Measurements from ENCODE around the gene SH3BP1.

Gene SH3BP1

DNA sequence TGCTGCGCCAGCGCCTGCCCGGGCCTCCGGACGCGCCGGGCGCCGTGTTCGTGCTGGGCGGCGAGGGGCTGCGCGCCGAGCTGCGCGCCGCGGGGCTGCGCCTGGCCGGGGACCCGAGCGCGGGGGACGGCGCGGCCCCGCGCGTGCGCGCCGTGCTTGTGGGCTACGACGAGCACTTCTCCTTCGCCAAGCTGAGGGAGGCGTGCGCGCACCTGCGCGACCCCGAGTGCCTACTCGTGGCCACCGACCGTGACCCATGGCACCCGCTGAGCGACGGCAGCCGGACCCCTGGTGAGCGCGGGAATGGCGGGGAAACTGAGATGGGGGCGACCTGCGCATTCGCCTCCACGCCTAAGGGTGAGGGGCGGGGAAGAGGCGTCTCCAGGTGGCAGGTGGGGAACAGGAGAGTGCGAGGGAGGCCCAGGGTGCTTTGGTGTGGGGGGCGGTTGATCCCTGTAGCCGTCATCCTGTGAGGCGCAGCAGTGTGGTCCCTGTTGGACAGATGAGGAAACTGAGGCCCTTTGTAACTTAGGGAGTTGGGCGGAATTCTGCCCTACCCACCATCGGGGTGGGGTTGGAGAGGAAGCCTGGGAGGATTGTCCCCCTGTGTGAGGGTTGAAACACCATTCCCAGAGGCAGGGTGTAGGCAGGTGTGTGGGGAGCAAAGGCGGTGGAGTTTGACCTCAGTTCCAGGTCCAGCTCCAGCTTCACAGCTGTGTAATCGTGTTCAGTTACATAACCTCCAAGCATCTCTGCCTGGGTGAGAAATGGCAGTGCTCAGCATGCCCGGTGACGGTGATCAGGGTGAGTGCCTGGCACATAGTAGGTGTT is 19.8 kb downstream of the SH3BP1 start:
- Histone ChIP-seq H3K27ac (ENCODE audit: low read length) (peak overlapping the region; percentile 80), H3K4me3 (ENCODE audit: low read length in 2 of 2) (peak overlapping the region; percentile 68 to 83), H3K27me3 (ENCODE audit: control insufficient read depth in 1 of 2, insufficient read depth in 2 of 2, low read length in 2 of 2) (no peaks in the 10 kb centered on the region), H3K36me3 (ENCODE audit: control insufficient read depth in 2 of 2, insufficient read depth in 2 of 2, low read length in 2 of 2) (no peaks in the 10 kb centered on the region), H3K4me1 (ENCODE audit: control insufficient read depth, insufficient read depth, low read length) (peaks cover 44% of the 10 kb centered on the region), H3K9ac (ENCODE audit: low read length in 2 of 2) (peak overlapping the region; percentile 64 to 78), H3K9me3 (ENCODE audit: control insufficient read depth in 2 of 2, low read length in 2 of 2) (no peaks in the 10 kb centered on the region)

DNA sequence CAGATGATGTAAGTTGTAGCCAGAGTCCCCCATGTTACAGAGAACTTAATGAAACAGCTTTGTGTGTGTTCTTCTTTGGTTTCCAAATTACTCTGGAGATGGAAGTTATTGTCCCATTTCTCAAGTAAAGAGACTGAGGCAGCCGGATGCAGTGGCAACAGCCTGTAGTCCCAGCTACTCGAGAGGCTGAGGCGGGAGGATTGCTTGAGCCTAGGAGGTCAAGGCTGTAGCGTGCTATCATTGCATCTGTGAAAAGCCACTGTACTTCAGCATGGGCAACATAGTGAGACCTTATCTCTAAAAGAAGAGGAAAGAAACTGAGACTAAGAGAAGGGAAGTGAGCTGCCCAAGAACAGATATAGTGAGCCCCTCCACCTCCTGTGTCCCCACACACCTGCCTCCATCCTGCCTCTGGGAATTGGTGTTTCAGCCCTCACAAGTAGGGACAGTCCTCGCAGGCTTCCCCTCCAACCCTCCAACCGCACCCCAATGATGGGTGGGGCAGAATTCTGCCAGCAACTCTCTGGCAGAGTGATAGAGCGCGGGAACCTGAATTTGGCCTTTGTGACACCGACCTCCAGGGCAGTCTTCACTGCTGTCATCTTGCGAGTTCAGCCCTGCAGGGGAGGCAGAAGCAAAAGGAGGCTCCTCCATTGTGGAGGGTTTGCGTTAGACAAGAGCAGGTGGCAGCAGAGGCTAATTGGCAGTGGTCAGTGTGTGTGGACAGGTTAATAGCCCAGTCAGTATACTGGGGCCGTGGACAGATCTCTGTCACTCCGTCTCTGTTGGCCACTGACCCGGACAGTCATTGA is 20.6 kb downstream of the SH3BP1 start:
- H3K36me3 ChIP-seq (ENCODE audit: control insufficient read depth in 2 of 2, insufficient read depth in 2 of 2, low read length in 2 of 2): no peaks in the 10 kb centered on the region
- peak overlapping the region; percentile 80 for H3K27ac ChIP-seq (ENCODE audit: low read length)
- H3K9me3 ChIP-seq (ENCODE audit: control insufficient read depth in 2 of 2, low read length in 2 of 2): no peaks in the 10 kb centered on the region
- no peaks in the 10 kb centered on the region for H3K27me3 ChIP-seq (ENCODE audit: control insufficient read depth in 1 of 2, insufficient read depth in 2 of 2, low read length in 2 of 2)
- peak overlapping the region; percentile 68 to 83 for H3K4me3 ChIP-seq (ENCODE audit: low read length in 2 of 2)
- peak overlapping the region; percentile 64 to 78 for H3K9ac ChIP-seq (ENCODE audit: low read length in 2 of 2)
- H3K4me1 ChIP-seq (ENCODE audit: control insufficient read depth, insufficient read depth, low read length): peaks cover 47% of the 10 kb centered on the region

DNA sequence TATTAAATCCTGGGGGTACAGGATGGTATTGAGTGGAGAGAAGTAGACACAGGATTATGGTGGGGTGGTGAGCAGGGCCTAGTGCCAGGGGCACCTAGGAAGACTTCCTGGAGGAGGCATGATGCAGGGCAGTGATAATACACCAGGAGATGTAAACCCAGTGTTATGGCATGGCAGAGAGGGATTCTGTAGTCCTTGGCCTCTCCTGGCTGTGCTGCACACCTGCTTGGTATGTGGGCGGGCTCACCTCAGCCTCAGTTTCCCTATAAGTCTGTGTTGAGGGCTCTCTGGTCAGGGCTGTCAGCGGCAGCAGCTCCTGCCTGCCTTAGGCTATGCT is 21.2 kb downstream of the SH3BP1 start:
- Histone ChIP-seq H3K27me3 (ENCODE audit: control insufficient read depth in 1 of 2, insufficient read depth in 2 of 2, low read length in 2 of 2) (no peaks in the 10 kb centered on the region), H3K4me3 (ENCODE audit: low read length in 2 of 2) (peak overlapping the region; percentile 18 to 83), H3K9ac (ENCODE audit: low read length in 2 of 2) (peak overlapping the region; percentile 51 to 64), H3K36me3 (ENCODE audit: control insufficient read depth in 2 of 2, insufficient read depth in 2 of 2, low read length in 2 of 2) (peaks cover under 1 to 4% of the 10 kb centered on the region in 2 donors), H3K27ac (ENCODE audit: low read length) (peak overlapping the region; percentile 80), H3K4me1 (ENCODE audit: control insufficient read depth, insufficient read depth, low read length) (peaks cover 51% of the 10 kb centered on the region), H3K9me3 (ENCODE audit: control insufficient read depth in 2 of 2, low read length in 2 of 2) (no peaks in the 10 kb centered on the region)

DNA sequence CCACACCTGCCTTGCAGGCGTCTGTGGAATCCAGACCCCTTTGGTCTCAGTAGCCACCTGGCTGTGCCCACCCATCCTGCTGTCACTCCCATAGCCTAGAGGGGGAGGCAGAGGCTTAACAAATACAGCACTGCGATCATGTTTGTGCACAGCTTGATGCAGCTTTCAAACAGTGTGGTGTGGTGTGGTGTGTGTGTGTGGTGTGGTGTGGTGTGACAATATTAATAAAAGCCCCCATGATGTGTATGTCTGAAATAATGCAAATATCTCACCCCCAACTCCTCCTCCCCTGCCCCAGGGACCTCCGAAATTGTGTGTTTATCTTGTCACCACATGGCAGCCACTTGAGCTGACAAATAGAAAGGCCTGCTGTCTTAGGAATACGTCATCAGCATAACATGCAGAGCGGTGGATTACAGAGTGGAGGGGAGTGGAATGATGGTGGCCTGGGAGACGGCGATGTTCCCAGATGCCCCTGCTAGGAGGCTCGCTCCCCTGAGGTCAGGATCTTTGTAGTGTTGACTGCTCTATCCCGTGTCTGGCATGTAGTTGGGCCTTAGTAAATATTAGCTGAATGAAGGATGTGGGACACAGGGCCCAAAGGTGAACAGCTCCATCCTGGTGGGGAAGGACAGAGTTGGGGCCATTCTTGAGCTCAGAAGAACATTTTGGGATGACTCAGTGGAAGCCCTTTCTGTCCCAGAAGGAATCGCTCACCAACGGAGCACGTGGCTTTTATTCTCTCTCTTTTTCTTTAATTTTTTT is 21.9 kb downstream of the SH3BP1 start:
- H3K4me3 ChIP-seq (ENCODE audit: low read length in 2 of 2): peak overlapping the region; percentile 34 to 35
- H3K36me3 ChIP-seq (ENCODE audit: control insufficient read depth in 2 of 2, insufficient read depth in 2 of 2, low read length in 2 of 2): peaks cover 6 to 11% of the 10 kb centered on the region in 2 donors
- peak overlapping the region; percentile 80 for H3K27ac ChIP-seq (ENCODE audit: low read length)
- H3K27me3 ChIP-seq (ENCODE audit: control insufficient read depth in 1 of 2, insufficient read depth in 2 of 2, low read length in 2 of 2): no peaks in the 10 kb centered on the region
- no peaks in the 10 kb centered on the region for H3K9me3 ChIP-seq (ENCODE audit: control insufficient read depth in 2 of 2, low read length in 2 of 2)
- peaks cover 51% of the 10 kb centered on the region for H3K4me1 ChIP-seq (ENCODE audit: control insufficient read depth, insufficient read depth, low read length)
- H3K9ac ChIP-seq (ENCODE audit: low read length in 2 of 2): peak overlapping the region; percentile 51 to 64

DNA sequence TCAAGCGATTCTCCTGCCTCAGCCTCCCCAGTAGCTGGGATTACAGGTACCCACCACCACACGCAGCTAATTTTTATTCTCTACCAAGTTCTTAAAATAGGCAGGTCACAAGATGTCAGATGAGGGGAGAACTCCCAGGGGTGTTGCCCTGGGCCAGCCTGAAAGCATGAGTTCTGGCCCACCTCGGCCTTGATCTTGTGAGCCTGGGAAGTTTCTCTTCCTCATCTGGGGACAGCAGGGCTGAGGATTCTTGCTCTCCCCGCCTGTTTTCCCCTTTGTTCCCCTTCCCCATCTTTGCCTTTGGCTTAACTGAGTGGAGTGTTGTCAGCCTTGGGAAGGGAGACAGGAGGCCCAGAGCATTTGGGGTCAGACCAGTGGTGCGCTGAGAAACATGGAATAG is 22.6 kb downstream of the SH3BP1 start:
- Histone ChIP-seq H3K27me3 (ENCODE audit: control insufficient read depth in 1 of 2, insufficient read depth in 2 of 2, low read length in 2 of 2) (no peaks in the 10 kb centered on the region), H3K9ac (ENCODE audit: low read length in 2 of 2) (peak overlapping the region in 1 of 2 donors; percentile 21), H3K4me1 (ENCODE audit: control insufficient read depth, insufficient read depth, low read length) (peaks cover 51% of the 10 kb centered on the region), H3K4me3 (ENCODE audit: low read length in 2 of 2) (no peak overlapping the region), H3K27ac (ENCODE audit: low read length) (peak overlapping the region; percentile 67), H3K9me3 (ENCODE audit: control insufficient read depth in 2 of 2, low read length in 2 of 2) (no peaks in the 10 kb centered on the region), H3K36me3 (ENCODE audit: control insufficient read depth in 2 of 2, insufficient read depth in 2 of 2, low read length in 2 of 2) (peaks cover 9 to 16% of the 10 kb centered on the region in 2 donors)

DNA sequence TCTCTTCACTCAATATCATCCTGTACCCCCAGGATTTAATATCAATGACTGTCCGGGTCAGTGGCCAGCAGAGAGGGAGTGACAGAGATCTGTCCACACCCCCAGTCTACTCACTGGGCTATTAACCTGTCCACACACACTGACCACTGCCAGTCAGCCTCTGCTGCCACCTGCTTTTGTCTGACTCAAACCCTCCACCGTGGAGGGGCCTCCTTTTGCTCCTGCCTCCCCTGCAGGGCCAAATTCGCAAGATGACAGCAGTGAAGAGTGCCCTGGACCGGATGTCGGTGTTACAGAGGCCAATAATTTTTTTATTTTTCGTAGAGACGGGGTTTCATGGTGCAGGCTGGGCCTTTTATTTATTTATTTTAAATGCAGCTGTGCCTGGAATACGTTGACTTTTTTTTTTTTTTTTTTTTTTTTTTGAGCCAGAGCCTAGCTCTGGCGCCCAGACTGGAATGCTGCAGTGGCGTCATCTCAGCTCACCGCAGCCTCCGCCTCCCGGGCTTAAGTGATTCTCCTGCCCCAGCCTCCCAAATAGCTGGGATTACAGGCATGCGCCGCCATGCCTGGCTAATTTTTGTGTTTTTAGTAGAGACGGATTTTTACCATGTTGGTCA is 24.2 kb downstream of the SH3BP1 start:
- peak overlapping the region; percentile 77 for H3K27ac ChIP-seq (ENCODE audit: low read length)
- peaks cover 11 to 16% of the 10 kb centered on the region in 2 donors for H3K36me3 ChIP-seq (ENCODE audit: control insufficient read depth in 2 of 2, insufficient read depth in 2 of 2, low read length in 2 of 2)
- no peaks in the 10 kb centered on the region for H3K9me3 ChIP-seq (ENCODE audit: control insufficient read depth in 2 of 2, low read length in 2 of 2)
- H3K4me3 ChIP-seq (ENCODE audit: low read length in 2 of 2): no peak overlapping the region
- H3K27me3 ChIP-seq (ENCODE audit: control insufficient read depth in 1 of 2, insufficient read depth in 2 of 2, low read length in 2 of 2): no peaks in the 10 kb centered on the region
- peaks cover 46% of the 10 kb centered on the region for H3K4me1 ChIP-seq (ENCODE audit: control insufficient read depth, insufficient read depth, low read length)
- H3K9ac ChIP-seq (ENCODE audit: low read length in 2 of 2): peak overlapping the region in 1 of 2 donors; percentile 4

DNA sequence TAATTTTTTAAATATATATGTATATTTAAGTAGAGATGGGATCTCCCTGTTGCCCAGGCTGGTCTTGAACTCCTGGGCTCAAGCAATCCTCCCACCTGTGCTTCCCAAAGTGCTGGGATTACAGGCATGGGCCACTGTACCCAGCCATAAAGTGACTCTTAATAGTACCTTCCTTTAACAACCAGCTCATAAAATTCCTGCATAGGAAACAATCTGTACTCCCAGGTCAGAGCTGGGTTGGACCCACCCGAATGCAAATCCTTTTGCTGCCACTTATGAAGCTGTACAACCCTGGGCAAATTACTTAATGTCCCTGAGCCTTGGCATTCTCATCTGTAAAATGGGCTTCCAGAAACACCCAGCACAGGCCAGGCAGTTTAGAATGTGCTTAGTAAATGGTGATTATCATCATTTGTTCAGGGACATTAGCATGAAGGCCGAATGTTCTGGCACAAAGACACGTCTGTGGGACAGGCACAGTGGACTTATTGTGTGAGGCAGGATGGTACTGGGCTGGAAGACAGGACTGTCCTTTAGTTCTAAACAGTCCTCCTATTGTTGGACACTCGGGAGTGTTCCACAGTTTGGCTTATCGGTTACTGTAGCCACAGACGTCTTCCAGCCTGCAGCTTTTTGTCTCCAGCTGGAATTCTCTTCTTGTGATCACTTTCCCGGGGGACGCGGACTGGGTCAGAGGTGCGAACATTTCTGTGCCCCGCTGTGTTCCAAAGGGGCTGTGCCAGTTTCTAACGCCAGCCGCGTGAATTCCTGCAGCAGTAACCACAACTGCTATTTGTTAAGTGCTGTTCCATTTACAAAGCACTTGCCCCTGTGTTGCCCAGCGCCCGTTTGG is 25.0 kb downstream of the SH3BP1 start:
- Histone ChIP-seq H3K4me3 (ENCODE audit: low read length in 2 of 2) (no peak overlapping the region), H3K9me3 (ENCODE audit: control insufficient read depth in 2 of 2, low read length in 2 of 2) (no peaks in the 10 kb centered on the region), H3K27me3 (ENCODE audit: control insufficient read depth in 1 of 2, insufficient read depth in 2 of 2, low read length in 2 of 2) (no peaks in the 10 kb centered on the region), H3K27ac (ENCODE audit: low read length) (peak overlapping the region; percentile 41), H3K36me3 (ENCODE audit: control insufficient read depth in 2 of 2, insufficient read depth in 2 of 2, low read length in 2 of 2) (peaks cover 11 to 16% of the 10 kb centered on the region in 2 donors), H3K9ac (ENCODE audit: low read length in 2 of 2) (no peak overlapping the region), H3K4me1 (ENCODE audit: control insufficient read depth, insufficient read depth, low read length) (peaks cover 42% of the 10 kb centered on the region)

DNA sequence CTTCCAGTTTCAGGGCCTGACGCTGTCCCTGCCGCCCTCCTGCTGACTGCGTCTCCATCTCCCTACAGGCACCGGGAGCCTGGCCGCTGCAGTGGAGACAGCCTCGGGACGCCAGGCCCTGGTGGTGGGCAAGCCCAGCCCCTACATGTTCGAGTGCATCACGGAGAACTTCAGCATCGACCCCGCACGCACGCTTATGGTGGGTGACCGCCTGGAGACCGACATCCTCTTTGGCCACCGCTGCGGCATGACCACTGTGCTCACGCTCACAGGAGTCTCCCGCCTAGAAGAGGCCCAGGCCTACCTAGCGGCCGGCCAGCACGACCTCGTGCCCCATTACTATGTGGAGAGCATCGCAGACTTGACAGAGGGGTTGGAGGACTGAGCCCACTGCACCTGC is 26.0 kb downstream of the SH3BP1 start:
- Histone ChIP-seq H3K9me3 (ENCODE audit: control insufficient read depth in 2 of 2, low read length in 2 of 2) (no peaks in the 10 kb centered on the region), H3K4me1 (ENCODE audit: control insufficient read depth, insufficient read depth, low read length) (peaks cover 34% of the 10 kb centered on the region), H3K36me3 (ENCODE audit: control insufficient read depth in 2 of 2, insufficient read depth in 2 of 2, low read length in 2 of 2) (peaks cover 11 to 16% of the 10 kb centered on the region in 2 donors), H3K4me3 (ENCODE audit: low read length in 2 of 2) (no peak overlapping the region), H3K27me3 (ENCODE audit: control insufficient read depth in 1 of 2, insufficient read depth in 2 of 2, low read length in 2 of 2) (no peaks in the 10 kb centered on the region), H3K27ac (ENCODE audit: low read length) (peak overlapping the region; percentile 41), H3K9ac (ENCODE audit: low read length in 2 of 2) (no peak overlapping the region)

DNA sequence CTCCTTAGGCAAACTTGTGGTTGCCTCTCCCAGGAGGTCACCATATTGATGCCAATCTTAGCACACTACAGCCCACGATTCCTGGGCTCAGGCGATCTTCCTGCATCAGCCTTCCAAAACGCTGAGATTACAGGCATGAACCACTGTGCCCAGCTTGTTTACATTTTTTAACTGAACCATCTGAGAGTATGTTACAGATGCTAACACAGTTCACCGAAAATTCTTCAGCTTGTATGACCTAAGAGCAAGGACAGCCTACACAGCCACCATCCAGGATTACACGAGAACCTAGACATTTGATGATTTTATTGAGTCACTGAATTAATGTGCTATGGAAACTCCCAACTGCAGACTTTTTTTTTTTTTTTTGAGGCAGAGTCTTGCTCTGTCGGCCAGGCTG is 30.1 kb downstream of the SH3BP1 start:
- Histone ChIP-seq H3K27me3 (ENCODE audit: control insufficient read depth in 1 of 2, insufficient read depth in 2 of 2, low read length in 2 of 2) (no peaks in the 10 kb centered on the region), H3K27ac (ENCODE audit: low read length) (no peak overlapping the region)

More for the DNA sequence above, 30.1 kb downstream of the SH3BP1 start:
- Histone ChIP-seq H3K4me1 (ENCODE audit: control insufficient read depth, insufficient read depth, low read length) (peaks cover 29% of the 10 kb centered on the region), H3K9ac (ENCODE audit: low read length in 2 of 2) (peak overlapping the region in 1 of 2 donors; percentile 21), H3K4me3 (ENCODE audit: low read length in 2 of 2) (no peak overlapping the region), H3K36me3 (ENCODE audit: control insufficient read depth in 2 of 2, insufficient read depth in 2 of 2, low read length in 2 of 2) (peaks cover 11 to 16% of the 10 kb centered on the region in 2 donors), H3K9me3 (ENCODE audit: control insufficient read depth in 2 of 2, low read length in 2 of 2) (no peaks in the 10 kb centered on the region)
